ENCODE results near the gene MAST2. TPM values are rescaled to one million over a fixed set of nuclear protein-coding genes. Genes with fewer than 3 reads are reported as not detected.

MAST2 gene
- total RNA-seq, 1 experiment from 2014 or later, result 41.9 TPM

- ATAC-seq, result no peak
- no peaks in the 10 kb centered on the region for H3K9me3 ChIP-seq (ENCODE audit: control insufficient read depth in 1 of 2, insufficient read depth in 1 of 2, low read depth in 1 of 2, low read length in 2 of 2)
- peaks cover 4 to 12% of the 10 kb centered on the region in 2 experiments; a peak in 2 of 4 replicates for H3K36me3 ChIP-seq (ENCODE audit: control insufficient read depth in 1 of 2, insufficient read depth in 2 of 2, low read length in 2 of 2)
- no peak overlapping the region for H2AFZ ChIP-seq (ENCODE audit: low read depth, low read length, poor library complexity, severe bottlenecking)
- no peak overlapping the region for H3K4me2 ChIP-seq (ENCODE audit: low read length)
- ChIA-PET POLR2A (no interaction called here), RAD21 (ENCODE audit: low non-redundant PET in 1 of 2, low total read pairs in 2 of 2, uncharacterized antibody in 2 of 2, unreplicated experiment in 2 of 2) (no interaction called here), CTCF (no interaction called here)
- H3K9me2 ChIP-seq (ENCODE audit: insufficient read depth), result no peaks in the 10 kb centered on the region
- no peaks in the 10 kb centered on the region for H3K4me1 ChIP-seq (ENCODE audit: control insufficient read depth in 1 of 2, insufficient read depth in 2 of 2, low read length in 2 of 2)
- no peak overlapping the region for H3K9ac ChIP-seq (ENCODE audit: low read length)
- no peaks in the 10 kb centered on the region for H3K27me3 ChIP-seq (ENCODE audit: insufficient read depth, low read length)
- TF ChIP-seq ZBTB33 (IDR thresholded peaks at IDR 0.05; ENCODE audit: extremely low read depth, insufficient replicate concordance, low read length) (no peak), POLR2A (IDR thresholded peaks at IDR 0.05; ENCODE audit: borderline replicate concordance, extremely low read depth, insufficient read depth, insufficient read length) (no peak), FOSL1 (IDR thresholded peaks at IDR 0.05; ENCODE audit: low read depth) (no peak), EZH2 (IDR thresholded peaks at IDR 0.05) (no peak), SP1 (IDR thresholded peaks at IDR 0.05; ENCODE audit: low read depth) (no peak), POLR2AphosphoS5 (IDR thresholded peaks at IDR 0.05; ENCODE audit: low read depth, low read length) (no peak), EGR1 (IDR thresholded peaks at IDR 0.05; ENCODE audit: low read depth) (no peak), EZH2phosphoT487 (IDR thresholded peaks at IDR 0.05; ENCODE audit: borderline replicate concordance) (no peak), ATF3 (IDR thresholded peaks at IDR 0.05) (no peak), ZNF274 (IDR thresholded peaks at IDR 0.05; ENCODE audit: low read depth, low read length) (no peak), SRF (IDR thresholded peaks at IDR 0.05; ENCODE audit: low read depth) (no peak), ZFX (IDR thresholded peaks at IDR 0.05) (no peak)
- H3K27ac ChIP-seq (ENCODE audit: low read depth, low read length), result no peak overlapping the region
- no TSS peak for BruUV-seq (replicated peaks)
- intact Hi-C loops (cut with micrococcal nuclease), result no loop called here
- no peak for DNase-seq (ENCODE audit: low read depth, low spot score)
- no peak overlapping the region for H3K4me3 ChIP-seq (replicated peaks in 1 of 2; ENCODE audit: low read depth in 1 of 2, low read length in 2 of 2)
- H3K79me2 ChIP-seq (ENCODE audit: insufficient read depth, low read length), result no peaks in the 10 kb centered on the region
- H4K20me1 ChIP-seq (ENCODE audit: insufficient read depth), result no peaks in the 10 kb centered on the region
Measured at GRCh38 chr1:46019348-46019747, 215.9 kb downstream of the MAST2 start.
